B cell (primary cell): ENCODE results near the gene TFF2. TPM values are rescaled to one million over a fixed set of nuclear protein-coding genes. Genes with fewer than 3 reads are reported as not detected.

ENCODE experiments used
- ATAC-seq: fragments of 200-7000 bp; cut with Tn5 transposase; one replicate; pipeline ENCODE4 v1.10.0; 2021; ENCODE audit warnings: low read depth, mild to moderate bottlenecking, moderate number of reproducible peaks, moderate library complexity
- CTCF ChIA-PET: fragments of 350-600 bp; sonication (Branson Sonifier 250); formaldehyde crosslinking; loops from one replicate; lab custom pipeline; 2021; ENCODE audit warnings: antibody characterized with exemption, inconsistent platforms; lab: Charles Lee
- POLR2A ChIA-PET: fragments of 350-600 bp; sonication (Branson Sonifier 250); formaldehyde crosslinking; loops from one replicate; lab custom pipeline; 2021; ENCODE audit warnings: antibody characterized with exemption; lab: Charles Lee
- DNase-seq: peaks from one replicate; pipeline ENCODE4 v3.0.0; 2013
- H2AFZ ChIP-seq: 2 replicates; pipeline ENCODE4 v1.6.1; 2012; ENCODE audit warnings: mild to moderate bottlenecking, low read depth, low read length; ENCODE audit not compliant: insufficient read depth, poor library complexity, severe bottlenecking
- H3K27ac ChIP-seq, 2 donors: 1 replicate in 1 of 2; 2 replicates in 1 of 2; pipeline ENCODE4 v1.5.1; 2012 to 2013; ENCODE audit warnings: low read length in 2 of 2, mild to moderate bottlenecking in 2 of 2, moderate library complexity in 1 of 2
- H3K27me3 ChIP-seq, 4 experiments: fragments of 200-600 bp in 1 of 4; sonication (generic) in 1 of 4; replicated peaks in 1 of 4; 1 replicate in 2 of 4; 2 replicates in 2 of 4; pipeline versions ENCODE4 v1.6.1 to v1.7.0; 2013 to 2016; ENCODE audit warnings: low read length in 3 of 4, mild to moderate bottlenecking in 2 of 4, mixed read lengths in 1 of 4, moderate library complexity in 1 of 4; ENCODE audit not compliant: insufficient read depth in 4 of 4, control insufficient read depth in 3 of 4; ENCODE audit errors: control extremely low read depth in 1 of 4
- H3K36me3 ChIP-seq, 2 experiments: replicated peaks in 1 of 2; 1 replicate in 1 of 2; 2 replicates in 1 of 2; pipeline versions ENCODE4 v1.6.1 to v1.7.1; 2013; ENCODE audit warnings: low read length in 1 of 2; ENCODE audit not compliant: insufficient read depth in 2 of 2, control insufficient read depth in 1 of 2; ENCODE audit errors: control extremely low read depth in 1 of 2, extremely low read depth in 1 of 2
- H3K4me1 ChIP-seq, 2 donors: fragments of 200-600 bp in 1 of 2; sonication (generic) in 1 of 2; 1 replicate in 1 of 2; 2 replicates in 1 of 2; pipeline versions ENCODE4 v1.5.1 to v1.6.1; 2013 to 2017; ENCODE audit warnings: low read length in 2 of 2; ENCODE audit not compliant: control insufficient read depth in 2 of 2, insufficient read depth in 2 of 2
- H3K4me2 ChIP-seq: replicated peaks from 2 replicates; pipeline ENCODE3; 2012; ENCODE audit warnings: mild to moderate bottlenecking, low read depth, low read length; ENCODE audit not compliant: poor library complexity, severe bottlenecking
- H3K4me3 ChIP-seq, 5 experiments: fragments of 200-600 bp in 1 of 5; sonication (generic) in 1 of 5; 1 replicate in 3 of 5; 2 replicates in 2 of 5; pipeline versions ENCODE4 v1.5.1 to v1.7.0; 2011 to 2016; ENCODE audit warnings: low read length in 4 of 5, mild to moderate bottlenecking in 4 of 5, low read depth in 2 of 5, control low read depth in 1 of 5, moderate library complexity in 1 of 5; ENCODE audit not compliant: insufficient read depth in 1 of 5; ENCODE audit errors: control extremely low read depth in 1 of 5, extremely low read depth in 1 of 5
- H3K79me2 ChIP-seq: fragments of 200-600 bp; sonication (generic); one replicate; pipeline ENCODE4 v1.6.0; 2016; ENCODE audit warnings: low read length; ENCODE audit not compliant: control insufficient read depth, insufficient read depth
- H3K9ac ChIP-seq: fragments of 200-600 bp; sonication (generic); 2 replicates; pipeline ENCODE4 v1.6.1; 2017; ENCODE audit warnings: mild to moderate bottlenecking, low read length, moderate library complexity
- H3K9me3 ChIP-seq, 3 donors: one replicate each; pipeline versions ENCODE4 v1.6.1 to v1.7.1; 2013; ENCODE audit warnings: low read length in 2 of 3; ENCODE audit not compliant: control insufficient read depth in 2 of 3, insufficient read depth in 1 of 3; ENCODE audit errors: control extremely low read depth in 1 of 3
- H4K20me1 ChIP-seq: 2 replicates; pipeline ENCODE4 v1.6.0; 2012; ENCODE audit warnings: mild to moderate bottlenecking, low read length; ENCODE audit not compliant: insufficient read depth, control insufficient read depth, poor library complexity, severe bottlenecking
- H3K27ac Mint-ChIP-seq: one replicate; pipeline ENCODE4 v1.8.0; 2021; ENCODE audit warnings: mixed read lengths
- H3K27me3 Mint-ChIP-seq: one replicate; pipeline ENCODE4 v1.8.0; 2021; ENCODE audit warnings: mixed read lengths
- H3K4me1 Mint-ChIP-seq: one replicate; pipeline ENCODE4 v1.8.0; 2021; ENCODE audit warnings: mixed read lengths
- H3K4me3 Mint-ChIP-seq: one replicate; pipeline ENCODE4 v1.8.0; 2021; ENCODE audit warnings: mixed read lengths
- H3K9me3 Mint-ChIP-seq: one replicate; pipeline ENCODE4 v1.8.0; 2022; ENCODE audit warnings: mixed read lengths; ENCODE audit not compliant: insufficient read depth
- CTCF ChIP-seq: fragments of 200-600 bp; IDR thresholded peaks from one replicate; pipeline ENCODE4 v1.8.0; 2022; ENCODE audit warnings: antibody characterized with exemption, mild to moderate bottlenecking
- EZH2 ChIP-seq: IDR thresholded peaks from 2 replicates; pipeline ENCODE4 v1.6.1; 2012; ENCODE audit warnings: borderline replicate concordance, low read depth, mild to moderate bottlenecking, moderate library complexity, low read length; ENCODE audit not compliant: insufficient read depth, poor library complexity, severe bottlenecking
- WGBS: methylation state at CpG from one replicate; pipeline ENCODE4 v1.1.5; 2013; ENCODE audit warnings: missing lambda C conversion rate; ENCODE audit not compliant: insufficient coverage; 5-methylcytosine and 5-hydroxymethylcytosine counted together
- intact Hi-C: fragments of 100-400 bp; cut with micrococcal nuclease; formaldehyde crosslinking; loops from one replicate; pipeline ENCODE4 v1.10.0; 2022
- polyA plus RNA-seq: library from polyadenylated mRNA; depleted of rRNA; stranded (reverse); fragments of >200 nt; gene quantifications from 2 replicates; pipeline ENCODE4 v1.2.3, GENCODE V29; 2012
- total RNA-seq, 2 donors: library from RNA; stranded (reverse); fragments of 120-200 nt in 1 of 2; gene quantifications; 1 replicate in 1 of 2; 2 replicates in 1 of 2; pipeline versions ENCODE4 v1.2.3 to v1.2.4, GENCODE V29; 2013 to 2022

TFF2 gene
- total and polyA plus RNA-seq, 2 donors (not counting 1 experiment from before 2014, with no cell fraction given), result not detected

GRCh38 chr21:42315296-42315891 is 35.4 kb downstream of the TFF2 start, which contains the start of gene TFF3:
Gene TFF3, minus strand, starts transcription at chr21:42315409. Its CDS starts 35 bp downstream, at chr21:42315374.
- no peaks in the 10 kb centered on the region for H3K27me3 Mint-ChIP-seq
- peaks cover 13% of the 10 kb centered on the region for H3K4me1 Mint-ChIP-seq
- ChIA-PET POLR2A (no interaction called here), CTCF (no interaction called here)
- DNase-seq, result no peak
- Histone ChIP-seq H3K79me2 (no peaks in the 10 kb centered on the region), H3K27ac (no peak within 1 kb of the TSS), H3K9me3 (no peaks in the 10 kb centered on the region), H2AFZ (no peak within 1 kb of the TSS), H3K4me3 (no peak within 1 kb of the TSS), H3K36me3 (no peaks in the 10 kb centered on the region), H4K20me1 (no peaks in the 10 kb centered on the region), H3K4me2 (no peak within 1 kb of the TSS), H3K27me3 (no peaks in the 10 kb centered on the region), H3K9ac (no peak within 1 kb of the TSS), H3K4me1 (peaks cover 12 to 16% of the 10 kb centered on the region in 2 donors)
- no peak for ATAC-seq
- H3K27ac Mint-ChIP-seq, result no peak within 1 kb of the TSS
- intact Hi-C loops, result no loop called here
- WGBS, result 91% methylated on average over 13 of the region's 15 CpGs
- no peak within 1 kb of the TSS for H3K4me3 Mint-ChIP-seq
- no peaks in the 10 kb centered on the region for H3K9me3 Mint-ChIP-seq
- TF ChIP-seq CTCF, result no peak
- TF ChIP-seq EZH2, result no peak

GRCh38 chr21:42314616-42315295 is 36.0 kb downstream of the TFF2 start:
- H3K9me3 ChIP-seq, result no peaks in the 10 kb centered on the region
- H3K4me1 ChIP-seq, result peaks cover 11 to 15% of the 10 kb centered on the region in 2 donors
- ChIA-PET POLR2A (no interaction called here), CTCF (interaction anchor here (0.7 kb wide), 1 partner anchor 198 kb away, joined by 3 read pairs; no protein-coding TSS in a partner anchor)
- H2AFZ ChIP-seq, result no peak overlapping the region
- Mint-ChIP-seq H3K4me3 (no peak overlapping the region), H3K27me3 (peaks cover under 1% of the 10 kb centered on the region), H3K4me1 (peaks cover 11% of the 10 kb centered on the region), H3K27ac (no peak overlapping the region), H3K9me3 (no peaks in the 10 kb centered on the region)
- no peaks in the 10 kb centered on the region for H4K20me1 ChIP-seq
- TF ChIP-seq CTCF (no peak), EZH2 (no peak)
- ATAC-seq (no peak), DNase-seq (no peak)
- intact Hi-C loops, result no loop called here
- H3K79me2 ChIP-seq, result no peaks in the 10 kb centered on the region
- H3K36me3 ChIP-seq, result no peaks in the 10 kb centered on the region
- WGBS, result 81% methylated on average over 3 of the region's 6 CpGs
- H3K27ac ChIP-seq, result no peak overlapping the region
- H3K4me2 ChIP-seq, result no peak overlapping the region
- H3K4me3 ChIP-seq, result no peak overlapping the region
- no peak overlapping the region for H3K9ac ChIP-seq
- H3K27me3 ChIP-seq, result peaks cover 0 to 6% (median 0%) of the 10 kb centered on the region in 4 experiments
